Body of pancreas (tissue), 4 donors: ENCODE results near the gene TBC1D23.

Source experiments
- CTCF ChIP-seq, 7 experiments: fragments of 450-650 bp in 4 of 7; fragments of 200-600 bp in 3 of 7; sonication (generic) in 3 of 7; IDR thresholded peaks; one replicate each; pipeline ENCODE4 v1.5.1; 2016 to 2019; ENCODE audit warnings: antibody characterized with exemption in 7 of 7
- POLR2A ChIP-seq, 3 donors: fragments of 450-650 bp; IDR thresholded peaks; one replicate each; pipeline ENCODE4 v1.6.1; 2016; ENCODE audit warnings: antibody characterized with exemption in 3 of 3, mild to moderate bottlenecking in 2 of 3

- TF ChIP-seq CTCF (IDR thresholded peaks at IDR 0.05) (no peak), POLR2A (IDR thresholded peaks at IDR 0.05) (no peak)
Observed at GRCh38 chr3:100225193-100225592, 35.6 kb upstream of the TBC1D23 start.
